Smooth muscle cell of bladder (primary cell): ENCODE results near the gene ITGB1. TPM values are rescaled to one million over a fixed set of nuclear protein-coding genes. Genes with fewer than 3 reads are reported as not detected.

Experiments used
- total RNA-seq: library from RNA; depleted of rRNA; stranded (reverse); fragments of >200 nt; gene quantifications from 2 replicates; pipeline ENCODE4 v1.2.3, GENCODE V29; 2014

Gene ITGB1
- total RNA-seq: 2,062 and 3,156 TPM in 2 replicates

GRCh38 chr10:32958085-32959005 lies at the start of gene ITGB1:
Gene ITGB1 (minus strand): TSS chr10:32958230. CDS start chr10:32935558, 22,672 bp downstream.

